Measurements from ENCODE around the gene GYS1.

GYS1 gene

DNA sequence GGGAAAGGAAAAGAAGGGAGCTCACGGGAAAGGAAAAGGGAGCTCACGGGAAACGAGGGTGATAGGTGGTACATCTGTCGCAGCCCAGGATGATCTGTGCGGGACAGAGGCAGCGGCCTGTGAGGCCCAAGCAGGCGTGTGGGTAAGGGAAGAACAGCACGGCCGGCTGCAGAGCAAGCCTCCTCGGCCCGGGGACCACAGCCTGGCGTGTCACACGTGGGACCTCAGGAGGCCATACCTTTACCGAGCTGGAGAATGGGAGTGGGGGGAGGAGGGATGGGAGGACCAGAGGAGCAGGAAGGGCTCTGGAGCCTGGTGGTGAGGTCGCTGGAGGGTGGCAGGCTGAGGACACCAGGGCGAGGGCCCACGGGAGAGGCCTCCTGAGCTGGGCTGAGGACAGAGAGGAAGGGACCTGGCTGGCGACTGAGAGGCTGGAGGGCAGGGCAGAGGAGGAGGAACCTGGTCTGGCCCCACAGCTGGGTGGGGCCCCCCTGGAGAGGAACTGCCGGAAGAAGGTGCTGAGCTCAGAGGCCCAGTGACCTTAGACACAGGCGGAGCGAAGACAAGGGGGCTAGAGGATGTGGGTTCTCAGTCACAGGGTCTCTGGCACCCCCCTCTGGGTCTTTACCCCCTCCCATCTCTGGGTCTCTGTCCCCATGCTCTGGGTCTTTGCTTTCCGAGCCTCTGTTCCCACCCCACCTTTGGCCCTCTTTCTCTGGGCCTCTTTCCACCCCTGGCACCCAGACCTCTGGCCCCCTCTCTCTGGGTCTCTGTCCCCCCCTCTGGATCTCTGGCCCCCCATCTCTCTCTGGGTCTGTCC is 30.9 kb downstream of the GYS1 start (continued):
- TF ChIP-seq, protein P1, sequence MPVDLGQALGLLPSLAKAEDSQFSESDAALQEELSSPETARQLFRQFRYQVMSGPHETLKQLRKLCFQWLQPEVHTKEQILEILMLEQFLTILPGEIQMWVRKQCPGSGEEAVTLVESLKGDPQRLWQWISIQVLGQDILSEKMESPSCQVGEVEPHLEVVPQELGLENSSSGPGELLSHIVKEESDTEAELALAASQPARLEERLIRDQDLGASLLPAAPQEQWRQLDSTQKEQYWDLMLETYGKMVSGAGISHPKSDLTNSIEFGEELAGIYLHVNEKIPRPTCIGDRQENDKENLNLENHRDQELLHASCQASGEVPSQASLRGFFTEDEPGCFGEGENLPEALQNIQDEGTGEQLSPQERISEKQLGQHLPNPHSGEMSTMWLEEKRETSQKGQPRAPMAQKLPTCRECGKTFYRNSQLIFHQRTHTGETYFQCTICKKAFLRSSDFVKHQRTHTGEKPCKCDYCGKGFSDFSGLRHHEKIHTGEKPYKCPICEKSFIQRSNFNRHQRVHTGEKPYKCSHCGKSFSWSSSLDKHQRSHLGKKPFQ (tag by site-specific recombination; IDR thresholded peaks at IDR 0.05), result no peak
- TF ChIP-seq ZNF560 (tag by site-specific recombination; IDR thresholded peaks at IDR 0.05; ENCODE audit: borderline replicate concordance), result no peak
- TF ChIP-seq ZFP41 (tag by site-specific recombination; IDR thresholded peaks at IDR 0.05; ENCODE audit: borderline replicate concordance), result no peak
- peak; percentile 40 for TF ChIP-seq SP3 (tag by site-specific recombination; IDR thresholded peaks at IDR 0.05)
- TF ChIP-seq, protein P2, sequence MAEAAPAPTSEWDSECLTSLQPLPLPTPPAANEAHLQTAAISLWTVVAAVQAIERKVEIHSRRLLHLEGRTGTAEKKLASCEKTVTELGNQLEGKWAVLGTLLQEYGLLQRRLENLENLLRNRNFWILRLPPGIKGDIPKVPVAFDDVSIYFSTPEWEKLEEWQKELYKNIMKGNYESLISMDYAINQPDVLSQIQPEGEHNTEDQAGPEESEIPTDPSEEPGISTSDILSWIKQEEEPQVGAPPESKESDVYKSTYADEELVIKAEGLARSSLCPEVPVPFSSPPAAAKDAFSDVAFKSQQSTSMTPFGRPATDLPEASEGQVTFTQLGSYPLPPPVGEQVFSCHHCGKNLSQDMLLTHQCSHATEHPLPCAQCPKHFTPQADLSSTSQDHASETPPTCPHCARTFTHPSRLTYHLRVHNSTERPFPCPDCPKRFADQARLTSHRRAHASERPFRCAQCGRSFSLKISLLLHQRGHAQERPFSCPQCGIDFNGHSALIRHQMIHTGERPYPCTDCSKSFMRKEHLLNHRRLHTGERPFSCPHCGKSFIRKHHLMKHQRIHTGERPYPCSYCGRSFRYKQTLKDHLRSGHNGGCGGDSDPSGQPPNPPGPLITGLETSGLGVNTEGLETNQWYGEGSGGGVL (tag by site-specific recombination; IDR thresholded peaks at IDR 0.05), result peak; percentile 29
- no peak for TF ChIP-seq ZNF155 (tag by site-specific recombination; IDR thresholded peaks at IDR 0.05)
- TF ChIP-seq ZNF624 (tag by site-specific recombination; IDR thresholded peaks at IDR 0.05), result no peak
- TF ChIP-seq, protein P3, sequence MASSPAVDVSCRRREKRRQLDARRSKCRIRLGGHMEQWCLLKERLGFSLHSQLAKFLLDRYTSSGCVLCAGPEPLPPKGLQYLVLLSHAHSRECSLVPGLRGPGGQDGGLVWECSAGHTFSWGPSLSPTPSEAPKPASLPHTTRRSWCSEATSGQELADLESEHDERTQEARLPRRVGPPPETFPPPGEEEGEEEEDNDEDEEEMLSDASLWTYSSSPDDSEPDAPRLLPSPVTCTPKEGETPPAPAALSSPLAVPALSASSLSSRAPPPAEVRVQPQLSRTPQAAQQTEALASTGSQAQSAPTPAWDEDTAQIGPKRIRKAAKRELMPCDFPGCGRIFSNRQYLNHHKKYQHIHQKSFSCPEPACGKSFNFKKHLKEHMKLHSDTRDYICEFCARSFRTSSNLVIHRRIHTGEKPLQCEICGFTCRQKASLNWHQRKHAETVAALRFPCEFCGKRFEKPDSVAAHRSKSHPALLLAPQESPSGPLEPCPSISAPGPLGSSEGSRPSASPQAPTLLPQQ (tag by site-specific recombination; IDR thresholded peaks at IDR 0.05), result peak; percentile 96
- TF ChIP-seq ZFP69B (tag by site-specific recombination; IDR thresholded peaks at IDR 0.05), result peak; percentile 93
- TF ChIP-seq, protein P4, sequence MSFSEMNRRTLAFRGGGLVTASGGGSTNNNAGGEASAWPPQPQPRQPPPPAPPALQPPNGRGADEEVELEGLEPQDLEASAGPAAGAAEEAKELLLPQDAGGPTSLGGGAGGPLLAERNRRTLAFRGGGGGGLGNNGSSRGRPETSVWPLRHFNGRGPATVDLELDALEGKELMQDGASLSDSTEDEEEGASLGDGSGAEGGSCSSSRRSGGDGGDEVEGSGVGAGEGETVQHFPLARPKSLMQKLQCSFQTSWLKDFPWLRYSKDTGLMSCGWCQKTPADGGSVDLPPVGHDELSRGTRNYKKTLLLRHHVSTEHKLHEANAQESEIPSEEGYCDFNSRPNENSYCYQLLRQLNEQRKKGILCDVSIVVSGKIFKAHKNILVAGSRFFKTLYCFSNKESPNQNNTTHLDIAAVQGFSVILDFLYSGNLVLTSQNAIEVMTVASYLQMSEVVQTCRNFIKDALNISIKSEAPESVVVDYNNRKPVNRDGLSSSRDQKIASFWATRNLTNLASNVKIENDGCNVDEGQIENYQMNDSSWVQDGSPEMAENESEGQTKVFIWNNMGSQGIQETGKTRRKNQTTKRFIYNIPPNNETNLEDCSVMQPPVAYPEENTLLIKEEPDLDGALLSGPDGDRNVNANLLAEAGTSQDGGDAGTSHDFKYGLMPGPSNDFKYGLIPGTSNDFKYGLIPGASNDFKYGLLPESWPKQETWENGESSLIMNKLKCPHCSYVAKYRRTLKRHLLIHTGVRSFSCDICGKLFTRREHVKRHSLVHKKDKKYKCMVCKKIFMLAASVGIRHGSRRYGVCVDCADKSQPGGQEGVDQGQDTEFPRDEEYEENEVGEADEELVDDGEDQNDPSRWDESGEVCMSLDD (tag by site-specific recombination; IDR thresholded peaks at IDR 0.05), result peak; percentile 54
- TF ChIP-seq, protein P5, sequence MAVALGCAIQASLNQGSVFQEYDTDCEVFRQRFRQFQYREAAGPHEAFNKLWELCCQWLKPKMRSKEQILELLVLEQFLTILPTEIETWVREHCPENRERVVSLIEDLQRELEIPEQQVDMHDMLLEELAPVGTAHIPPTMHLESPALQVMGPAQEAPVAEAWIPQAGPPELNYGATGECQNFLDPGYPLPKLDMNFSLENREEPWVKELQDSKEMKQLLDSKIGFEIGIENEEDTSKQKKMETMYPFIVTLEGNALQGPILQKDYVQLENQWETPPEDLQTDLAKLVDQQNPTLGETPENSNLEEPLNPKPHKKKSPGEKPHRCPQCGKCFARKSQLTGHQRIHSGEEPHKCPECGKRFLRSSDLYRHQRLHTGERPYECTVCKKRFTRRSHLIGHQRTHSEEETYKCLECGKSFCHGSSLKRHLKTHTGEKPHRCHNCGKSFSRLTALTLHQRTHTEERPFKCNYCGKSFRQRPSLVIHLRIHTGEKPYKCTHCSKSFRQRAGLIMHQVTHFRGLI (tag by site-specific recombination; IDR thresholded peaks at IDR 0.05), result no peak
- TF ChIP-seq, protein P6, sequence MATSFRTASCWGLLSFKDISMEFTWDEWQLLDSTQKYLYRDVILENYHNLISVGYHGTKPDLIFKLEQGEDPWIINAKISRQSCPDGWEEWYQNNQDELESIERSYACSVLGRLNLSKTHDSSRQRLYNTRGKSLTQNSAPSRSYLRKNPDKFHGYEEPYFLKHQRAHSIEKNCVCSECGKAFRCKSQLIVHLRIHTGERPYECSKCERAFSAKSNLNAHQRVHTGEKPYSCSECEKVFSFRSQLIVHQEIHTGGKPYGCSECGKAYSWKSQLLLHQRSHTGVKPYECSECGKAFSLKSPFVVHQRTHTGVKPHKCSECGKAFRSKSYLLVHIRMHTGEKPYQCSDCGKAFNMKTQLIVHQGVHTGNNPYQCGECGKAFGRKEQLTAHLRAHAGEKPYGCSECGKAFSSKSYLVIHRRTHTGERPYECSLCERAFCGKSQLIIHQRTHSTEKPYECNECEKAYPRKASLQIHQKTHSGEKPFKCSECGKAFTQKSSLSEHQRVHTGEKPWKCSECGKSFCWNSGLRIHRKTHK (tag by site-specific recombination; IDR thresholded peaks at IDR 0.05), result no peak
- TF ChIP-seq ZNF2 (tag by site-specific recombination; IDR thresholded peaks at IDR 0.05), result no peak
- no peak for TF ChIP-seq ZNF707 (tag by site-specific recombination; IDR thresholded peaks at IDR 0.05)
- no peak for TF ChIP-seq IKZF3 (tag by site-specific recombination; IDR thresholded peaks at IDR 0.05)
- TF ChIP-seq ZNF660 (tag by site-specific recombination; IDR thresholded peaks at IDR 0.05), result no peak
- no peak for TF ChIP-seq ZNF37A (tag by site-specific recombination; IDR thresholded peaks at IDR 0.05)
- TF ChIP-seq, protein P7, sequence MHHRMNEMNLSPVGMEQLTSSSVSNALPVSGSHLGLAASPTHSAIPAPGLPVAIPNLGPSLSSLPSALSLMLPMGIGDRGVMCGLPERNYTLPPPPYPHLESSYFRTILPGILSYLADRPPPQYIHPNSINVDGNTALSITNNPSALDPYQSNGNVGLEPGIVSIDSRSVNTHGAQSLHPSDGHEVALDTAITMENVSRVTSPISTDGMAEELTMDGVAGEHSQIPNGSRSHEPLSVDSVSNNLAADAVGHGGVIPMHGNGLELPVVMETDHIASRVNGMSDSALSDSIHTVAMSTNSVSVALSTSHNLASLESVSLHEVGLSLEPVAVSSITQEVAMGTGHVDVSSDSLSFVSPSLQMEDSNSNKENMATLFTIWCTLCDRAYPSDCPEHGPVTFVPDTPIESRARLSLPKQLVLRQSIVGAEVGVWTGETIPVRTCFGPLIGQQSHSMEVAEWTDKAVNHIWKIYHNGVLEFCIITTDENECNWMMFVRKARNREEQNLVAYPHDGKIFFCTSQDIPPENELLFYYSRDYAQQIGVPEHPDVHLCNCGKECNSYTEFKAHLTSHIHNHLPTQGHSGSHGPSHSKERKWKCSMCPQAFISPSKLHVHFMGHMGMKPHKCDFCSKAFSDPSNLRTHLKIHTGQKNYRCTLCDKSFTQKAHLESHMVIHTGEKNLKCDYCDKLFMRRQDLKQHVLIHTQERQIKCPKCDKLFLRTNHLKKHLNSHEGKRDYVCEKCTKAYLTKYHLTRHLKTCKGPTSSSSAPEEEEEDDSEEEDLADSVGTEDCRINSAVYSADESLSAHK (tag by site-specific recombination; IDR thresholded peaks at IDR 0.05), result no peak
- no peak for TF ChIP-seq ZNF16 (tag by site-specific recombination; IDR thresholded peaks at IDR 0.05; ENCODE audit: low read depth)
- no peak for TF ChIP-seq ZBTB21 (tag by site-specific recombination; IDR thresholded peaks at IDR 0.05)
- TF ChIP-seq ZNF596 (tag by site-specific recombination; IDR thresholded peaks at IDR 0.05), result no peak
- TF ChIP-seq, protein P8, sequence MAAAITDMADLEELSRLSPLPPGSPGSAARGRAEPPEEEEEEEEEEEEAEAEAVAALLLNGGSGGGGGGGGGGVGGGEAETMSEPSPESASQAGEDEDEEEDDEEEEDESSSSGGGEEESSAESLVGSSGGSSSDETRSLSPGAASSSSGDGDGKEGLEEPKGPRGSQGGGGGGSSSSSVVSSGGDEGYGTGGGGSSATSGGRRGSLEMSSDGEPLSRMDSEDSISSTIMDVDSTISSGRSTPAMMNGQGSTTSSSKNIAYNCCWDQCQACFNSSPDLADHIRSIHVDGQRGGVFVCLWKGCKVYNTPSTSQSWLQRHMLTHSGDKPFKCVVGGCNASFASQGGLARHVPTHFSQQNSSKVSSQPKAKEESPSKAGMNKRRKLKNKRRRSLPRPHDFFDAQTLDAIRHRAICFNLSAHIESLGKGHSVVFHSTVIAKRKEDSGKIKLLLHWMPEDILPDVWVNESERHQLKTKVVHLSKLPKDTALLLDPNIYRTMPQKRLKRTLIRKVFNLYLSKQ (tag by site-specific recombination; IDR thresholded peaks at IDR 0.05; ENCODE audit: borderline replicate concordance), result no peak
- TF ChIP-seq ZNF221 (tag by site-specific recombination; IDR thresholded peaks at IDR 0.05; ENCODE audit: borderline replicate concordance), result no peak
- TF ChIP-seq ZNF501 (tag by site-specific recombination; IDR thresholded peaks at IDR 0.05), result no peak

Data from HEK293 (cell line).